ENCODE data around the gene SRPK2.

Gene SRPK2

DNA sequence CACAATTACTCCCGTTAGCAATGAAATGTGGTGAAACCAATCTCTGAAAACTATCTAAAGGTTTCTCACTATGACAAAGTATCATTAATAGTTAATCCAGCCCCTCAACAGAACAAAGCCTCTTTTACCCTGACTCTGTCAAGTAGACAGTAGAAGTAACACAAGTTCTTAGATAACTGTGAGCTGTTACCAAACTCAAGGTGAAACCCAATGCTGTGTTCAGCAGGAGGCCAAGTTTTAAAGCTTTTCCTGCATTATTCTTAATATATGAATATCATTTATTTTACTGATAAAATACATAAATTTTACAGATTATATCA, 109.1 kb downstream of the SRPK2 start:
- H3K4me3 ChIP-seq (replicated peaks; ENCODE audit: low read depth, low read length), result no peak overlapping the region
- DNase-seq (ENCODE audit: extremely low read depth, low read depth), result no peak
- no peak for TF ChIP-seq CTCF (IDR thresholded peaks at IDR 0.05; ENCODE audit: low read depth, low read length, missing control alignments)

DNA sequence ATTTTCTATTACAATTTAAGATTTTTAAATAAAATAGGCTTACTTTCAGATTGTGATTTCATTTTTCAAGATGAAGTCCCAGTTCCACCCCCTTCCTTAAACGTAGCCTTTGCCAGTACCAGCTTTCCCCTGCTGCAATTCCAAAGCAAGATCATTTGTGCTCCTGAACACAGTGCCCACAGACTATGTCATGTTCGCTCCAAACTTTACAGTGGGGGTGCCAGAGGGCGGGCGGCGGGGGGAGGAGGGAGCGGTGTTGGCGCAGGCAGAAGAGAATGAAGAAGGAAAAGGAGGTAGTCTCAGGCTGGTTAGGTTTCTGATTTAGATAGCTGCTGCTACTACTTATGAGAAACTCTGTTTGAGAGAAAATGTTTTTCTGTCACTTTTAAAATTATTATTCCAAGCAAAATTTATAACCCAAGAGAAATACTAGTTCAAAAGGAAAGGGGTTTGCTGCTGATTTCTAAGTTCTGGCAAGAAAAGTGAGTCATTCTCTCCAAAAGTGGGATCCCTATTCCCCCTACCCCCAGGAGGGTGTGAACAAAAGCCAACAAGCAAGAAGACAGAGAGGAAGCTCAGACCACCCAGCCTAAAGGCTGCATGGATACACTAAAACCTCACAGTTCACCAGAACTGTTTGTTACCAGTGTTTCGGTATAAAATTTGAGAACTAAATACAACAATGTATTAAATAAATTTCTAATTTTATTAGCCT, 109.6 kb downstream of the SRPK2 start:
- no peak for TF ChIP-seq CTCF (IDR thresholded peaks at IDR 0.05; ENCODE audit: low read depth, low read length, missing control alignments)
- no peak for DNase-seq (ENCODE audit: extremely low read depth, low read depth)
- H3K4me3 ChIP-seq (replicated peaks; ENCODE audit: low read depth, low read length), result no peak overlapping the region

GRCh38 chr7:105278565-105278964, 110.2 kb downstream of the SRPK2 start:
- DNase-seq (ENCODE audit: extremely low read depth, low read depth), result no peak
- no peak overlapping the region for H3K4me3 ChIP-seq (replicated peaks; ENCODE audit: low read depth, low read length)
- TF ChIP-seq CTCF (IDR thresholded peaks at IDR 0.05; ENCODE audit: low read depth, low read length, missing control alignments), result no peak

DNA sequence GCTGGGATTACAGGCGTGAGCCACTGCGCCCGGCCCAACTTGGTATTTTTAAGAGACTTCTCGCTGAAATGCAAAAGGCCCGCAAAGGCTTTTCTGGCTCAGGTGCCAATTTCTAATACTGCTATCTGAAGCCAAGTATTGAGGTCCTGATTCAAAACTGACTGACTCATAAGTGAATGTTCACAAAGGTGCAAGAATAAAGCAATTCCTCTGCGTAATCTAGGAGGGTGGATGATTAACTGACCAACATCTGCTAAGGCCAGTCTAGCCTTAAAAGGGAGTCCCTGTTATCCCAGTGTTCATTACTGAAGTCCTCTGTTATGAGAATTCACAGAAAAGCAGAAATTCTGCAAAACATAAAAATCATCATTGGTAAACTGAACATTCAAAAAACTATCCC, 111.4 kb downstream of the SRPK2 start:
- H3K4me3 ChIP-seq (replicated peaks; ENCODE audit: low read depth, low read length), result no peak overlapping the region
- TF ChIP-seq CTCF (IDR thresholded peaks at IDR 0.05; ENCODE audit: low read depth, low read length, missing control alignments), result no peak
- DNase-seq (ENCODE audit: extremely low read depth, low read depth), result no peak

GRCh38 chr7:105270117-105270516, 118.6 kb downstream of the SRPK2 start:
- no peak overlapping the region for H3K4me3 ChIP-seq (replicated peaks; ENCODE audit: low read depth, low read length)
- no peak for TF ChIP-seq CTCF (IDR thresholded peaks at IDR 0.05; ENCODE audit: low read depth, low read length, missing control alignments)

GRCh38 chr7:105269397-105269796, 119.3 kb downstream of the SRPK2 start:
- TF ChIP-seq CTCF (IDR thresholded peaks at IDR 0.05; ENCODE audit: low read depth, low read length, missing control alignments), result no peak
- DNase-seq (ENCODE audit: extremely low read depth, low read depth), result no peak
- H3K4me3 ChIP-seq (replicated peaks; ENCODE audit: low read depth, low read length), result peak overlapping the region; percentile 29

More at GRCh38 chr7:105270117-105270516, 118.6 kb downstream of the SRPK2 start:
- no peak for DNase-seq (ENCODE audit: extremely low read depth, low read depth)

All from HFF-Myc (cell line).